Esophagus squamous epithelium (tissue), 4 donors: ENCODE measurements around the gene PHF21B.

Experiments used
- CTCF ChIP-seq, 6 experiments: fragments of 450-650 bp in 4 of 6; fragments of 200-600 bp in 2 of 6; sonication (generic) in 2 of 6; IDR thresholded peaks; one replicate each; pipeline ENCODE4 v1.5.1; 2016 to 2019; ENCODE audit warnings: antibody characterized with exemption in 6 of 6, mild to moderate bottlenecking in 4 of 6, moderate library complexity in 4 of 6
- POLR2A ChIP-seq, 4 donors: fragments of 450-650 bp; IDR thresholded peaks; one replicate each; pipeline ENCODE4 v1.6.1; 2017; ENCODE audit warnings: antibody characterized with exemption in 4 of 4, mild to moderate bottlenecking in 4 of 4, moderate library complexity in 3 of 4

GRCh38 chr22:44932493-44932892 lies 77.3 kb downstream of the PHF21B start:
- TF ChIP-seq CTCF (IDR thresholded peaks at IDR 0.05) (no peak), POLR2A (IDR thresholded peaks at IDR 0.05) (no peak)
